Activated T-helper 2 cell treated with anti-CD3 and anti-CD28 coated beads, Interferon-gamma antibody, Interleukin-2, Interleukin-4, amounts not matched to agents 10 μg/mL and 5 μg/mL and 100 μg/mL, durations not matched to agents 14 hours and 24 hours and 36 hours (primary cell): ENCODE data around the gene SLC8A3. TPM values are rescaled to one million over a fixed set of nuclear protein-coding genes. Genes with fewer than 3 reads are reported as not detected.

Experiments used
- DNase-seq: peaks from one replicate; pipeline ENCODE4 v3.0.0; 2021; ENCODE audit warnings: low spot score
- H3K27ac Mint-ChIP-seq: one replicate; pipeline ENCODE4 v1.8.0; 2021; ENCODE audit warnings: mixed read lengths
- H3K27me3 Mint-ChIP-seq: one replicate; pipeline ENCODE4 v1.8.0; 2021; ENCODE audit warnings: low read depth, mixed read lengths
- H3K36me3 Mint-ChIP-seq: one replicate; pipeline ENCODE4 v1.8.0; 2021; ENCODE audit warnings: low read depth, mixed read lengths
- H3K4me1 Mint-ChIP-seq: one replicate; pipeline ENCODE4 v1.8.0; 2021; ENCODE audit warnings: low read depth, mixed read lengths
- H3K4me3 Mint-ChIP-seq: one replicate; pipeline ENCODE4 v1.8.0; 2021; ENCODE audit warnings: low read depth, mild to moderate bottlenecking, moderate library complexity, mixed read lengths
- H3K9me3 Mint-ChIP-seq: one replicate; pipeline ENCODE4 v1.8.0; 2021; ENCODE audit warnings: mixed read lengths
- intact Hi-C: fragments of 100-400 bp; cut with micrococcal nuclease; formaldehyde crosslinking; loops from one replicate; pipeline ENCODE4 v1.15.1; 2023
- total RNA-seq: library from RNA; stranded (reverse); gene quantifications from 2 replicates; pipeline ENCODE4 v1.2.3, GENCODE V29; 2022

SLC8A3 gene
- total RNA-seq, 1 donor from 2014 or later: 0.32 TPM

DNA sequence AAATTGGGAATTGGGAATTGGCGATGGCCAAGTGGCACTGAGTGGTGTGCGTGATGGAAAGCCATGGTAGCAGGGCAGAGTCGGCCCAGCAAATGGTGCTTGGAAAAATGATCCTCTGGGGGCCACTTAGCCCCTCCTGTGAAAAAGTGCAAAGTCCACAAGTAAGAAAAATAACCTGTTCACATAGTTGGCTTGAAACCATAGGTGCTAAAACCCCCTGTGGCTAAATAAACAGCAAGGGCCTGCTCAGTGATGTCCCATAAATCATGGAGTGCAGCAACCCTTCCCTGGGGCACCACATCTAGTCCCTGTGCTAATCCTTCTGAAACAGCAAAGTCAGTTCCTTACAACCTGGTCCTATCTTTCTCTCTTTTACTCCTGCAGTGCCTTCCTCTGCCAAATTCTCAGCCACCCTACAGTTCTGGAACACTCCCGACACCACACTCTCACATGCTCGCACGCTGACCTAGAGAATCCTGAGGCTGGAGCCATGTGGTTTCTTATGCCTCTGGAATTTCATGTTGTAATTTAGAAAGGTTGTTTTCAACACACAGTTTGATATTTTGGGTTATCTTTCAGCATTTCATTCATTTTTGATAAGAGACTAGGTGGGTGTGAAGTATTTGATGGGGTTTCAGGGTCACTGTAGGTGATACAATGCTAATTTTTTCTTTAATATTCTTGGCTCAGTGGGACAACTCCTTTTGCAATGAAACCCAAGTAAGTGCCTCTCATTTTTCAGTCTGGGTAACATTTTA lies 186.0 kb downstream of the SLC8A3 start:
- no peak overlapping the region for H3K4me3 Mint-ChIP-seq
- H3K9me3 Mint-ChIP-seq: no peaks in the 10 kb centered on the region
- DNase-seq: no peak
- no peaks in the 10 kb centered on the region for H3K36me3 Mint-ChIP-seq
- intact Hi-C loops: no loop called here
- no peaks in the 10 kb centered on the region for H3K4me1 Mint-ChIP-seq
- no peak overlapping the region for H3K27ac Mint-ChIP-seq
- peaks cover 10% of the 10 kb centered on the region for H3K27me3 Mint-ChIP-seq

DNA sequence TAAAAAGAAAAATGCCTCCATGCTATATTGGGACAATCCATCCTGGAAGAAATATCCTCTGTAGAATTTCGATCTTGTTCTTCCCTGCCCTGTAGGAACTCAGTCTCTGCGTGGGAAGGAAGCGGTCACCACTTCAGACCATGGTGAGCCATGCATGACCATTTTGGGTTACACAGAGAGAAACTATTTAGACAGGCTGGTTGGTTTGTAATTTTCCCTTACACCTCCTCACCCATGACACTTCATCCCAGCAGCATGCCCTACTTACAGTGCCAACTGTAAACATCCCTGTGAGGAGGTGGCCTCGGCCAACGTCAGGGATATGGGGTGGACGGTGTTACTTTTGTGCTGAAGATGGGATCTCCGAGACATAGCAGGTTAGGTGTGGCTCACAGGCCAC lies 188.2 kb downstream of the SLC8A3 start:
- intact Hi-C loops: no loop called here

DNA sequence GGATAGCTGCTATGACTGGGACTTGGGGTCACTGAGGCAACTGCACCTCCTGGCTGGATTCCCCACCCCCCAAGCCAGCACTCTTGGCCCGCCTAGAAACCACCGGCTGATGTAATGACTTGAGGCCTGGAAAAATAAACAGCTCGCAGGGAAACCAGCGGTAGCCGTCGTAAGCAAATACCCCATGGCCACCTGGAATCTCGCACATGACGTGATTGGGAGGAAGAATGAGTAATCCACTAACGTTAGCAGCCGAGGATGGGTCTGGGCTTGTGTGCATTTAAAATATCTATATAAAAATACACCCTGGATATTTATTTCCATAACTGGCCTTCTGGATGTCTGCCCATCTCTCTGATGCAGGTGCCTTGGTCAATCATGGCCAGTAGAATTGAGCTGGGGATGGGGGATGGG lies 189.5 kb downstream of the SLC8A3 start:
- no peak overlapping the region for H3K4me3 Mint-ChIP-seq
- no peaks in the 10 kb centered on the region for H3K4me1 Mint-ChIP-seq
- no peaks in the 10 kb centered on the region for H3K9me3 Mint-ChIP-seq
- no peak for DNase-seq
- H3K27ac Mint-ChIP-seq: no peak overlapping the region
- H3K36me3 Mint-ChIP-seq: no peaks in the 10 kb centered on the region
- peaks cover 6% of the 10 kb centered on the region for H3K27me3 Mint-ChIP-seq
- intact Hi-C loops: no loop called here

More for the DNA sequence above, 188.2 kb downstream of the SLC8A3 start:
- Mint-ChIP-seq H3K4me3 (no peak overlapping the region), H3K9me3 (no peaks in the 10 kb centered on the region), H3K27ac (no peak overlapping the region), H3K36me3 (no peaks in the 10 kb centered on the region), H3K4me1 (no peaks in the 10 kb centered on the region), H3K27me3 (peaks cover 10% of the 10 kb centered on the region)
- DNase-seq: no peak

DNA sequence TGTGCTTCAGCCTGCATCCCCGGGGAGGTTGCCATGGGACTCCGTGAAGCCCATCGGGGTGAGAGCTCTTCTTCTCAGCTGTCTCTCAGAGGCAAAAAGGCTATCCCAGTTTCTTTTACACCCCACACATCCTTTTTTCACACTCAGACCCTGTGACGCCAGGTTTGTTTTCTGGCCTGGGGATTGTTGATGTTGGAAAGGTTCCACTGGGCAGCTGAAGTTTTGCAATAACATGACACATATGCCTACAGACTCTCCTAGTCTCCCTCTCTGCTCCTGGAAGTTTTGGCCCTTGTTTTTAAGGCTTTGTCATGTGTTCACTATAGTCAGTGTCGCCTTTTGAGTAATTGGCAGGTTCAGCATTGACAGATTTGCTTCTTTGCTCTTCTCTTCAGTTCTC lies 190.9 kb downstream of the SLC8A3 start:
- no peaks in the 10 kb centered on the region for H3K36me3 Mint-ChIP-seq
- no peak for DNase-seq
- H3K4me1 Mint-ChIP-seq: no peaks in the 10 kb centered on the region
- no peaks in the 10 kb centered on the region for H3K9me3 Mint-ChIP-seq
- intact Hi-C loops: no loop called here
- no peak overlapping the region for H3K27ac Mint-ChIP-seq
- peaks cover 9% of the 10 kb centered on the region for H3K27me3 Mint-ChIP-seq
- H3K4me3 Mint-ChIP-seq: no peak overlapping the region

DNA sequence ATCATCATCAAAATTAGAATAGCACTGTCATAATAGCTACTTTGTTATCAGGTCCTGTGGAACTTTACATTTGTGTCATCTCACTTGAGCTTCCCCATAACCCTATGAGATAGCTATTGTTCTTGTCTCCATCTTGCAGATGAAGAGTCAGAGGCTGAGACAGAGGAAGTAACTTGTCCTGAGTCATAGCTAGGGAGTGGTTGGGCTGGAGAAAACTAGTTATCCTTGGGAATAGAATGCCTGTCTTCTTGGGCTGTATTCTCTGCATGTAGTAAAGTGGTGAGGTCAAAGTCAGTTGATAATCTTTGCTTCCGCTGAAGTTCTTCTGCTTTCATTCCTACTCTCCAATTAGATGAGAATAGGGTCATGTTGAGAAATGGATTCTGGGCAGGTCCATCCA lies 192.5 kb downstream of the SLC8A3 start:
- Mint-ChIP-seq H3K27me3 (peaks cover 13% of the 10 kb centered on the region), H3K4me1 (no peaks in the 10 kb centered on the region)
- intact Hi-C loops: no loop called here

More for the DNA sequence above, 192.5 kb downstream of the SLC8A3 start:
- Mint-ChIP-seq H3K36me3 (no peaks in the 10 kb centered on the region), H3K4me3 (no peak overlapping the region), H3K27ac (no peak overlapping the region), H3K9me3 (no peaks in the 10 kb centered on the region)
- DNase-seq: no peak

Other genes with a start within 250 kb of the SLC8A3 start
- 67.0 and 69.7 TPM in 2 replicates for gene COX16, start 170.7 kb upstream of the SLC8A3 start, total RNA-seq
- gene SYNJ2BP, start 228.1 kb upstream of the SLC8A3 start, total RNA-seq: 0.69 and 0.98 TPM in 2 replicates